SIG-M5 treated with dmso at 0.1 percent for 504 hours (cell line): Measurements from ENCODE around the gene CAST.
"Not testable (repeated sequence)": the region's sequence is repeated elsewhere in the genome, so short reads cannot be mapped to it uniquely, and the experiment has no call there.

Source experiments
- DNase-seq: peaks from one replicate; lab custom pipeline; 2025; ENCODE audit not compliant: unreplicated experiment; lab: John Stamatoyannopoulos, UW

Gene CAST

DNA sequence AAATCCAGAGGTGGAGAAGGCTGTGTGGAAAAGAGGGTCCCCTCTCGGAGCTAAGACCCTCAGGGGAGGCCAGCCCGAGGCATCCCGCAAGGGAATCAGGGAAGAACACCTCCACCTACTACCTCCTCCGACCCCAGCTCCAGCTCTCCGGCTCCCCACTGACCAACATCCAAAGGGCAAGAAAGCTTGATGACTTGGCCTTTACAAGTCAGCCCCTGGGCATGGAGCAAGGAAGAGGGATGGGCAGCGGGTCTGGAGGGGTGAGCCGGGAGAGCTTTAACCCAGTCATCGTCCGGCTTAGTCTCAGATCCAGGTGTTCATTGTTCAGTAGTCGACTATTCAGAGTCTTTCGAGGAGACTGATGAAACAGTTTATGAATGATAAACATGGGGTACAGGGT, 113.5 kb downstream of the CAST start:
- no peak for DNase-seq

DNA sequence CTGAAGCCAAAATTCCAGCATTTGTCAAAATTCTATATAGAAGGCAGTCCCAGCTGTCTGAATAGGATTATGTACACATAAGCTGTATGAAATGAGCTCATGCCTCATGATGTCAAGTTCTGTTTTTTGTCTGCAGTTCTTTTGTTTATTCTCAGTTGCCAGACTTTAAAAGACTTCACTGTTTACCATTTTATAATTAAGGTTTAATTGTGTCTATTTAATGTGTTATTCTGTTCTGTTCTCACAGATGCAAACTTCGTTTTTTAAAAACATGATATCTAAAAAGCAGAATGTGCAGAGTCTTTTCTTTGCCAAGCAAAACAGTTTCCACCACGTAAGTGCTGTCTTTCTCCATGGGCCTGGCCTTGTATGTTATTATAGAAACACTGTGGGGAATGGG, 114.4 kb downstream of the CAST start:
- DNase-seq, result no peak

DNA sequence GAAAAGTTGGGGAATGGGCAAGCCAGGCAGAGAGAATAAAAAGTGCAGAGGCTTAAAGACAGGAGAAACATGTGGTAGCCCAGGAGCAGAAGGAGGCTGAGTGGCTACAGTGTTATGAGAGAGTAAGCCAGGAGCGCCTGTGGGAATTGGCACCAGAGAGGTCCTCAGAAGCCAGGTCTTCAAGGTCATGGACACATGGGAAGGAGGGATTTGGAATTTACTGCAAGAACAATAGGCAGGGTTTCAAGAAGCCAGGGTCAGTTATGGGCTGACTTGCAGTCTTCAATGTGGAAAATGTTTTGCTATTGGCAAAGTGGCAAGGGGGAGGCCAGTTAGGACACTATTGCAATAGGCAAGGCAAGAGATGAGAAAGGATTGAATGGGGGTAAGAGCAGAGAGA, 116.2 kb downstream of the CAST start:
- DNase-seq, result no peak

GRCh38 chr5:96780626-96781025, 118.5 kb downstream of the CAST start:
- no peak for DNase-seq

DNA sequence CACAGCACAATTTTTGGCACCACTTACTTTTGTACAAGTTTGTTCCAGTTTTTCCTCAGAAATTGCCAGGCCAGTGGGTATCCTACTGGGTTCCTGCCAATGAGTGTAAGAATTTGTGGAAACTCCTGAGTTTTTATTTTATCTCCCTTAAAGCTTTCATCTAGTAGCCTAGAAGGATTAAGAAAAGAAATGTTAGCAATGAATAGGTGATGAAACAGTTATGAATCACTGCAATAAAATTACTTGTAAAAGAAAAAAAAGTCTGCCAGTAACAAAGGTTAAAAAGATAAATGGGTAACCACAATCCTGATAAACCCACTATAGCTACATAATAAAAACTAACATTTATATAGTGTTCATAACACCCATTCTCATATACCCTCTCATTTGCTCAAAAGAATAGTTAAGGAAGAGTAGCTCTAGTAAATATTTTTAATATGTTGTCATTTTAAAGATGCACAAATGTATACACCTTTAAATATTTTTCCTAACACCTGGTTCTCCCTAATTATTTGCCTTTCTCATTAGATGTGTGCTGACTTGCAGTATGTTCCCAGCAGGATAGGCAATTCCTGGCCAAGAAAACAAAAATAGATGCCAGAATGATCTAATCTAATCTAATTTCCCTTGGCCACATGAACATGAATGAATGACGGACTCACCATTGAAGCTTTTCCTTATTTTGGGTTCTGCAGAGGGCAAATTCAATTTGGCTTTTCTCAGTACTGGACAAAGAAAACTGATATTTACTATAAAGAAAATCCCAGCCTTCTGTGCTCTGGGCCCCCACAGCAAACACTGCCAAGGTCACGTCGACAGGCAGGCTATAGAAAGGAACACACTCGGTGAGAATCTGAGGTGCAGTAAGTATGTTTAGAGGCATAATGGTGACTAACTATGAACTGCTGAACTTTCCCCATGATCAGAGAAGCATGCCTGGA, 119.1 kb downstream of the CAST start:
- DNase-seq, result no peak

DNA sequence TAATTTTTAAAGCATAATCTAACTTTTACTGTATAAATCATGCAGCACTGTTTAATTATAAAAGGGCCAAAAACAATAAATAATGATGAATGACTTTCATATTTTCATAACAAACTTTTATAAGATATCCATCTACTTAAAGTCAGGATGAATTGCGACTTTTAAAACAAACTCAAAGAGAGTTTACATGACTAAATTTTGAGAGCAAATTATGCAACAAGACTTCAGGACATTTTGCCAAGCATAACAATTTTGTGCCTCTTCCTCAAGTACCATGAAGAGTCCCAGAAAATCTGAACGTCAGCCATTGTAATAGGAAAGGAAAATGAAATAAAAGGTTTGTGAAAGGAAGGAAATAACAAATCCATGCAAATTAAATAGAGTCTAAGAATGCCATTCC, 121.2 kb downstream of the CAST start:
- no peak for DNase-seq

DNA sequence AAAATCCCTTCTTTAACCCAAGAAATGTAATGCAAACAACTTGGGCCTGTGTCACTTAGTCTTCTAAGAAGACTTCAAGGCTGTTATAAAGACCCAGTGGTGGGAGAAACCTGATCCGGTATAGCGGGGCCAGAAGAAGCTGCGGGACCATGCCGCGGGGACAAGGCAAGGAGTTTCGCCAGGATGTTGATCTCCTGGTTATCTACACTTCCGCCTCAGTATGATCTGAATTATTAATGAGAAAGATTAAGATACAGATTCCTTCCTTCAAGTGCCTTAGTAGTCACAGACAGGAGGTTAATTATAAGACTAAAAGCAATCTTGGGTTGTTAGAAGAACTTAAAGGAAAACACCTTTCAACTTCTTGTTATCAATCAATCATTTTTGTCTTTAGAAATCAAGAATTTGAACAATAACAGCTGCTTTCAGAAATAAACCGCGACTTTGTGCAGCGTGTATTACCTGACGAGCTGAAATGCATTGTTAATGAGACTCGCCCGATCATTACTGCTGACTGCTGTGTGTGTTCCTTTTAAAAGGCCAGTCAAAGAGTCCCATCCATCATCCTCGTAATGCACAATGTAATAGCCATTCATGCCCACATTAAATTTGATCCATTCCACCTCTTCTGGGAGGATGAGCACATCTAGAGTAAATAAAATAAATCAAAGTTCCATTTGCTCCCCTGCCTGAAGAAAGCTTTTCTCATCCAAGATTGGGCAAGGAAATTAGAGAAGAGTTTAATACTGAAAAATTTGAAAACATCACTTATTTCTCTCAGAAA, 123.3 kb downstream of the CAST start:
- DNase-seq, result no peak

- DNase-seq, result no peak
Measured at GRCh38 chr5:96788112-96788749, 126.1 kb downstream of the CAST start.

DNA sequence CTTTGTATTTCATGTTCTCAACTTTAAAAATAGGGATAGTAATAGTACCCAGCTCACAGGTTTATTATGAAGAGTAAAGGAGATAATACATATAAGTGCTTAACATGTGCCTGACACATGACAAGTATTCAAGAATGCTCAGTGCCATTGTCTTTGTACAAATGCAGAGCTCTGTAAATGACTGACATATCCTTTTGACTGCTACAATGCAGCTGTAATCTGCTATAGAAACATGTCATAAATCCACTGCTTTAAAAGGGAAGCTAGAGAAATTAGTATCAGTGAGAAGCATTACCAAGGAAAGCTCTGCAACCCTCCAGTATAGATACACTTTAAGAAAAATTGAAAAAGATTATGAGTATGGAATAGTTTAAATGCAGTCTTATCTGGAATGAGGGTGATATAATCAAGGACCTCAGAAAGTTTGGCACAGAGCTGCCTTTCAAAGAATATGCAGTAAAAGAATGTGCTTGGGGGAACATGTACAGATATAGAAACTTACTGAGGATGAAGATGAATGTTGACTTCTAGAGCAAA, 127.7 kb downstream of the CAST start:
- no peak for DNase-seq

- no peak for DNase-seq
Measured at GRCh38 chr5:96790961-96791504, 128.9 kb downstream of the CAST start.

DNA sequence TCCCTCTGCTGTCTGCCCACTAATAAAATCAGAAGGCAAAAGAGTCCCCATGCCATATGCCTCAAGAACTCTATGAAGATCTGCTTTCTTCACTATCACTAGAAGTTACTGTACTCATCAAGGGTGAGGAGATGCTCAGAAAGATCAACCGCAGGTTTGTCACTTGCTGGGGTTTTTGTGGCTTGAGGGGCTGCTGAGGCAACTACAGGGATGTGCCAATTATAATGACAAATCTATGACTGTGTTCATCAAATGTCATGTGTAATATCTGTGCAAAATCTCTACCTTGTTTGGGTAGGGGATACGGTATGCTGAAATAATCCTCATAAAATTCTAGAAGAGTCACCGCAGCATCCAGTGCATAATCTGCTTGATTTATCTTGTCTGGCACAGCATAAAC, 132.6 kb downstream of the CAST start:
- DNase-seq, result no peak

- no peak for DNase-seq
Measured at GRCh38 chr5:96795626-96796025, 133.4 kb downstream of the CAST start.

GRCh38 chr5:96796434-96796833, 134.3 kb downstream of the CAST start:
- no peak for DNase-seq

DNA sequence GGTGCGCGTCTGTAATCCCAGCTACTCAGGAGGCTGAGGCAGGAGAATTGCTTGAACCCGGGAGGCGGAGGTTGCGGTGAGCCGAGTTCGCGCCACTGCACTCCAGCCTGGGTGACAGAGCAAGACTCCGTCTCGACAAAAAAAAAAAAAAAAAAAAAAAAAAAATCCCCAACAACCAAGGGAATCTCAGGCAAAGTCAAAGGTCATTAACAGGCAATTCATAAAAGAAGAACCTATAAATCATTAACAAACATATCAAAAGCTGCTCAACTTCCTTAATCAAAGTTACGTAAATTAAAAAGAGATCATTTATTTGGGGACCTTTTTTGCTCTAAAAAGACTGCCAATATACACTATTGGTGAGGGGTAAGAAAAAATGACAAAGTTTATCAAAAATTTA, 139.5 kb downstream of the CAST start:
- DNase-seq, result not testable (repeated sequence)

DNA sequence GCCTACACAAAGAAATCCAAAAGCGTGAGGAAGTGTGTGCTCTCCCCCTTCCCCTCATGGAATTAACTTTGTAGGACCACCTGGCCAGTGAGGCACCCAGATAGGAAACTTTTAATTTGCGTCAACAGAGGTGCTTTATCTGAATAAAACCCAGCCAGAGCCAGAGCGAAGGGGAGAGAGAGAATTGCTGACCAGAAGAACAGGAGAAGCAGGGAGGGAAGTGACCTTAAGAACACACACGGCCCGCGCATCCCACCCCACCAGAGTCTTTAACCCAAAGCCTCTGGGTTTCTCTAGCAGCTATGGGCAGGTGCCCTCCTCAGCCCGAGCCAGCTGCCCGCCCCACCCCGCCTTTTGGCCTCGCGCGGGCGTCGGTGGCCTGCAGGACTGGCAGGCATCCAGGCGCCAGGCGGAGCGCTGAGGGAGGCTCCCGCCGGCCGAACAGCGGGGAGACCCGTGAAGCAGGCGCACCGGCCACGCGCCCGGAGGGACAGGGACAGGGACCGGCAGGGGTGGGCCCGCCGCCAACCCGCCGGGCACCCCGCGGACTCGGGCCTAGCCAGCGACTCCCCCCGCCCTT, 145.0 kb downstream of the CAST start:
- DNase-seq, result peak; percentile 47

DNA sequence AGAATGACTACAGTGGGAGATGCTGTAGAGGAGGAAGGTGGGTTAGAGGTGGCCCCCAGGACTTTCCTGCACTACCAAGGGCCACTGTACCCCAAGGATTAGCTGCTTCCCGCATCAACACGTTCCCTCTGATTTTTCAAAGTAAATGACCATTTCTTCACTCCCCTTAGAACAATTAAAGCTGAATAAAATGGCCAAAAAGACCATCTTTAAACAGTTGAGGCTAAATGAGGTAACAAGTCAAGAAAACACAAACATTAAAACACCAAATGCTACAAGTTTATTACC, 146.3 kb downstream of the CAST start:
- DNase-seq, result no peak

- no peak for DNase-seq
Measured at GRCh38 chr5:96808868-96809558, 146.8 kb downstream of the CAST start.

DNA sequence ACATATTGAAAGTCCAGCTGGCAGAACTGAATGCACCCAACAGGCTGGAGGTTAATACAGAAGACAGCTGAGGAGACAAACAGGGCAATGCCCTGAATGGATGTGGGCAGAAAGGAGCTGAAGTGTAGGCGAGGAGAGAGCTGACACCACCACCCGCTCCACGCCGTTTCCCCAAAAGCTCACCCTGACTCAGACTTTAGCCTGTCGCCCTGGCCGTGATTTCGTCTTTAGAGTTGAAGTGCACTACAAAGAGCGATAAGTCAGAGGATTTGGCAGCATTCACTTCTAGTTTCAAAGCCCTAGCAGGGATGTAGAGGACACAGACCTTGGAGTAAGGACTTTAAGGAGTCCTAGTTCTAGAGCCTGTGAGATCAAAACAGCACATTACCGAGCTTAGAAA, 147.7 kb downstream of the CAST start:
- no peak for DNase-seq

DNA sequence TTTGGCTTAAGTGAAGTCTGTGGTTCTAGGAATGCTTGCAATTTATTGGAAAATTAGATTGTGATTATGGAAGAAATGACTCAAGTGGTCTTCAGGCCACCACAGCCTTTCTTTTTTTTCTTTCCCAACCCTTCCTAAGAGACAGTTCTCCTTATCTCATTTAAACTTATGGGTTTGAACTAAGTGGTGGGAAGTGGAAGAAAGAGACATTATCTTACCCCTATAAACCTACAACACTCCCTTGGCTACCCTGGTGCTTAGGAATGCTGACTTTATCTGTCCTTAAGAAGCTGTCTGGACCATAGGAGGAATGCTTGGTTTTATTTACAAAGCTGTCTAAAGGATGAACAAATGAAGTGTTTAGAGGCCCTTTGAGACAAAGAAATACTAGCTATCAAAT, 150.7 kb downstream of the CAST start:
- DNase-seq, result no peak

DNA sequence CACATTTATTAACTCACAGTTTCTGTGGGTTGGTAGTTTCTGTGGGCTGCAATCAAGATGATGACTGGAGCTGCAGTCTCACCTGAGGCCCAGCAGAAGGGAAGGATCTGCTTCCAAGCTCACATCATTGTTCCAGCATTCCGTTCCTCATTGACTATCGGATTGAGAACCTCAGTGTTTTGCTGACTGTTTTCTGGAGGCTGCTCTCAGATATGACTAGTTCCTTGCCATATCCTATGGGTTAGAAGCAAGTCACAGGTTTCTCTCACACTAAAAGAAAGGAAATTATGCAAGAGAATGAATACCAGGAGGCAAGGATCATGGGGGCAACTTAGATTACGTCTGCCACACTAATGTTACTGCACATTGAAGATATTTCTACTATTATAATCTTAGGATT, 151.9 kb downstream of the CAST start:
- DNase-seq, result no peak
